SK-N-MC (cell line): ENCODE data around the gene SPAG17.

Source experiments
- EZH2 ChIP-seq: fragments of 200-600 bp; sonication (generic); IDR thresholded peaks from one replicate; pipeline ENCODE4 v1.6.1; 2017; ENCODE audit warnings: antibody characterized with exemption
- FOXP2 ChIP-seq: optimal IDR thresholded peaks from 2 replicates; pipeline ENCODE3; 2011; ENCODE audit warnings: mild to moderate bottlenecking, moderate library complexity; ENCODE audit not compliant: insufficient read depth; ENCODE audit errors: extremely low read length, control extremely low read depth
- POLR2AphosphoS5 ChIP-seq: IDR thresholded peaks from 2 replicates; pipeline ENCODE4 v1.6.1; 2012; ENCODE audit warnings: mild to moderate bottlenecking, low read depth, low read length, borderline replicate concordance

- TF ChIP-seq FOXP2 (no peak), EZH2 (no peak), POLR2AphosphoS5 (no peak)
These were observed 1.4 kb downstream of the SPAG17 start for GRCh38 chr1:118183586-118183985.
